PC-3 (cell line): ENCODE results near the gene CPSF3. TPM values are rescaled to one million over a fixed set of nuclear protein-coding genes. Genes with fewer than 3 reads are reported as not detected.

Experiments used
- ATAC-seq: fragments of 200-7000 bp; cut with Tn5 transposase; 2 replicates; pipeline ENCODE4 v1.9.1; 2020; ENCODE audit warnings: mild to moderate bottlenecking, moderate library complexity
- BruUV-seq: library from RNA; stranded (reverse); fragments of 400-500 nt; replicated peaks from 2 replicates; lab custom pipeline; 2021; lab: Mats Ljungman, UMichigan
- CTCF ChIA-PET: fragments of 300-600 bp; sonication (Branson Sonifier 250); formaldehyde crosslinking; loops from one replicate; lab custom pipeline; 2022; ENCODE audit warnings: antibody characterized with exemption; lab: Charles Lee
- POLR2A ChIA-PET: fragments of 300-600 bp; sonication (Branson Sonifier 250); formaldehyde crosslinking; loops from one replicate; lab custom pipeline; 2022; ENCODE audit warnings: antibody characterized with exemption; ENCODE audit not compliant: unreplicated experiment; lab: Charles Lee
- DNase-seq: peaks from one replicate; pipeline ENCODE4 v3.0.0-alpha.2; 2015
- H2AFZ ChIP-seq: fragments of 300-600 bp; sonication (generic); 2 replicates; pipeline ENCODE4 v1.6.0; 2016; ENCODE audit warnings: antibody characterized with exemption, low read length
- H3F3A ChIP-seq: fragments of 300-600 bp; sonication (generic); one replicate; pipeline ENCODE4 v1.6.0; 2017; ENCODE audit warnings: antibody characterized with exemption, low read length, control low read depth, mild to moderate bottlenecking; ENCODE audit not compliant: unreplicated experiment
- H3K27ac ChIP-seq: fragments of 300-600 bp; sonication (generic); 2 replicates; pipeline ENCODE4 v1.5.1; 2016; ENCODE audit warnings: mild to moderate bottlenecking, low read length
- H3K27me3 ChIP-seq: fragments of 300-600 bp; sonication (generic); 2 replicates; pipeline ENCODE4 v1.6.1; 2016; ENCODE audit warnings: low read length, mixed read lengths
- H3K36me3 ChIP-seq: fragments of 300-600 bp; sonication (generic); 2 replicates; pipeline ENCODE4 v1.6.1; 2016; ENCODE audit warnings: low read depth, mixed run types, low read length, mixed read lengths
- H3K4me1 ChIP-seq: fragments of 300-600 bp; sonication (generic); 2 replicates; pipeline ENCODE4 v1.5.1; 2016; ENCODE audit warnings: low read length; ENCODE audit not compliant: insufficient read depth
- H3K4me2 ChIP-seq: fragments of 300-600 bp; sonication (generic); 2 replicates; pipeline ENCODE4 v1.6.0; 2016; ENCODE audit warnings: low read length
- H3K4me3 ChIP-seq: fragments of 300-600 bp; sonication (generic); 2 replicates; pipeline ENCODE4 v1.5.1; 2016; ENCODE audit warnings: mild to moderate bottlenecking, low read length, mixed read lengths
- H3K79me2 ChIP-seq: fragments of 300-600 bp; sonication (generic); 2 replicates; pipeline ENCODE4 v1.6.1; 2017; ENCODE audit warnings: low read length, mixed read lengths
- H3K9ac ChIP-seq: fragments of 300-600 bp; sonication (generic); 2 replicates; pipeline ENCODE4 v1.6.0; 2016; ENCODE audit warnings: mild to moderate bottlenecking, low read length
- H3K9me2 ChIP-seq: fragments of 300-600 bp; sonication (generic); replicated peaks from 2 replicates; pipeline ENCODE4 v1.6.1; 2016; ENCODE audit warnings: mixed run types, low read length, mixed read lengths
- H3K9me3 ChIP-seq: fragments of 300-600 bp; sonication (generic); 2 replicates; pipeline ENCODE4 v1.6.1; 2016; ENCODE audit warnings: low read length, mixed read lengths
- H4K20me1 ChIP-seq: fragments of 300-600 bp; sonication (generic); 2 replicates; pipeline ENCODE4 v1.6.1; 2016; ENCODE audit warnings: low read length, mixed read lengths
- CTCF ChIP-seq: fragments of 300-600 bp; sonication (generic); conservative IDR thresholded peaks from 2 replicates; pipeline ENCODE4 v1.5.1; 2017; ENCODE audit warnings: antibody characterized with exemption, low read depth, mild to moderate bottlenecking, low read length
- EZH2 ChIP-seq: fragments of 300-600 bp; sonication (generic); IDR thresholded peaks from one replicate; pipeline ENCODE4 v1.6.1; 2017; ENCODE audit warnings: antibody characterized with exemption, mild to moderate bottlenecking, low read length; ENCODE audit not compliant: unreplicated experiment
- EZH2phosphoT487 ChIP-seq: fragments of 300-600 bp; sonication (generic); IDR thresholded peaks from 2 replicates; pipeline ENCODE4 v1.6.1; 2018; ENCODE audit warnings: mild to moderate bottlenecking, antibody characterized with exemption, low read length, borderline replicate concordance
- intact Hi-C: fragments of 100-400 bp; cut with micrococcal nuclease; formaldehyde crosslinking; loops from 2 replicates; pipeline ENCODE4 v1.9.0; 2023
- total RNA-seq: library from RNA; depleted of rRNA; stranded (reverse); fragments of >200 nt; gene quantifications from 2 replicates; pipeline ENCODE4 v1.2.3, GENCODE V29; 2014

Gene CPSF3
- total RNA-seq, 1 experiment from 2014 or later, result 60.1 TPM

- DNase-seq, result no peak
Measured at GRCh38 chr2:9403924-9404323, 19.5 kb upstream of the CPSF3 start.

GRCh38 chr2:9404451-9404850 lies 19.0 kb upstream of the CPSF3 start:
- H2AFZ ChIP-seq, result no peak overlapping the region
- H3K4me2 ChIP-seq, result no peak overlapping the region
- no peak for DNase-seq
- H3K27me3 ChIP-seq, result no peaks in the 10 kb centered on the region
- H4K20me1 ChIP-seq, result 0 out of 2 replicates have a peak, but pooled peaks cover 4% of the 10 kb centered on the region
- peaks cover 33% of the 10 kb centered on the region for H3K36me3 ChIP-seq
- H3K9ac ChIP-seq, result no peak overlapping the region
- TF ChIP-seq EZH2, result no peak
- no peak for TF ChIP-seq CTCF
- TF ChIP-seq EZH2phosphoT487, result no peak
- CTCF ChIA-PET, result no interaction called here
- no TSS peak for BruUV-seq
- intact Hi-C loops, result no loop called here
- ATAC-seq, result no peak
- POLR2A ChIA-PET, result no interaction called here
- no peaks in the 10 kb centered on the region for H3K79me2 ChIP-seq
- no peak overlapping the region for H3K27ac ChIP-seq
- H3F3A ChIP-seq, result no peaks in the 10 kb centered on the region
- no peaks in the 10 kb centered on the region for H3K9me3 ChIP-seq
- no peaks in the 10 kb centered on the region for H3K9me2 ChIP-seq
- peaks cover 16% of the 10 kb centered on the region for H3K4me1 ChIP-seq
- no peak overlapping the region for H3K4me3 ChIP-seq

More at GRCh38 chr2:9403924-9404323, 19.5 kb upstream of the CPSF3 start:
- Histone ChIP-seq H3K9me3 (no peaks in the 10 kb centered on the region), H4K20me1 (0 out of 2 replicates have a peak, but pooled peaks cover 4% of the 10 kb centered on the region), H3K4me1 (peaks cover 13% of the 10 kb centered on the region), H3F3A (no peaks in the 10 kb centered on the region), H2AFZ (no peak overlapping the region), H3K4me3 (no peak overlapping the region), H3K27ac (no peak overlapping the region), H3K36me3 (peaks cover 33% of the 10 kb centered on the region), H3K27me3 (no peaks in the 10 kb centered on the region), H3K4me2 (no peak overlapping the region), H3K9me2 (no peaks in the 10 kb centered on the region), H3K79me2 (no peaks in the 10 kb centered on the region), H3K9ac (no peak overlapping the region)
- TF ChIP-seq EZH2phosphoT487 (no peak), EZH2 (no peak), CTCF (no peak)
- BruUV-seq, result no TSS peak
- intact Hi-C loops, result no loop called here
- no peak for ATAC-seq
- ChIA-PET POLR2A (interaction anchor here (0.5 kb wide), 1 partner anchor 17 kb away, joined by 3 read pairs; no protein-coding TSS in a partner anchor), CTCF (no interaction called here)

GRCh38 chr2:9405636-9406035 lies 17.8 kb upstream of the CPSF3 start:
- Histone ChIP-seq H3K9me2 (no peaks in the 10 kb centered on the region), H3K4me3 (no peak overlapping the region), H3K9me3 (no peaks in the 10 kb centered on the region), H3K27me3 (no peaks in the 10 kb centered on the region), H3K4me2 (no peak overlapping the region), H3K27ac (no peak overlapping the region), H3F3A (no peaks in the 10 kb centered on the region), H3K9ac (no peak overlapping the region), H3K4me1 (peaks cover 11% of the 10 kb centered on the region), H2AFZ (no peak overlapping the region), H4K20me1 (0 out of 2 replicates have a peak, but pooled peaks cover 4% of the 10 kb centered on the region), H3K36me3 (peaks cover 36% of the 10 kb centered on the region), H3K79me2 (no peaks in the 10 kb centered on the region)
- intact Hi-C loops, result no loop called here
- ChIA-PET CTCF (no interaction called here), POLR2A (no interaction called here)
- no TSS peak for BruUV-seq
- ATAC-seq (no peak), DNase-seq (no peak)
- TF ChIP-seq EZH2phosphoT487 (no peak), EZH2 (no peak), CTCF (no peak)
